Measurements from ENCODE around the gene FOSL2. TPM values are rescaled to one million over a fixed set of nuclear protein-coding genes. Genes with fewer than 3 reads are reported as not detected.

Gene FOSL2
- total RNA-seq, 1 donor from 2014 or later, result 77.1 TPM

DNA sequence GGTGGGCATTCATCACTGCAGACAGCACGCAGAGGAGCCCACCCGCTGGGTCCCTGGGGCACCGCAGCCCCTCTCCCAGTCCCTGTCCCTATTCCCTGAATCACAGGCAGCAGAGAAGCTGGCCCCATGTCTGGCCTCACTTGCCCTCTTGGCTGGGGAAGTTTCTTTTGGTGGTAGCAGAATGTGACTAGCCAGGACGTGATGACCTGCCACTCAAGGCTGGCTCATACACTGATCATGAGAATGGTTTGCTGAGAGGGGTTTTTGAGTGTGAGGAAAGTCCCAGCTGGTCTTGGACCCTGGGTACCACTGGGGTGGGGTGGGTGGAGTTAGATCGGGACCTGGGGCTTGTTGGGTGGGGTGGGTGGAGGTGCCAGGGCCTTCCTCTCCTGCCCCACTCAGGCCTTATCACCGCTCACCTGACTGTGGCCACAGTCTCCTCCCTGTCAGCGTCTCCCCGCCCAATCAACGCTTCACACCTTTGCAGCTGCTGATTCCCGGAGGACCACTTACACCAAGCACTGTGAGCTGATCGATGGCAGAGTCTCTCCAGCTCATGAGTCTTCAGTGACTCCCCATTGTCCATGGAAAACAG is 28.9 kb upstream of the FOSL2 start:
- DNase-seq (ENCODE audit: low read depth) (no peak), FAIRE-seq (no peak)
- TF ChIP-seq, protein P1, sequence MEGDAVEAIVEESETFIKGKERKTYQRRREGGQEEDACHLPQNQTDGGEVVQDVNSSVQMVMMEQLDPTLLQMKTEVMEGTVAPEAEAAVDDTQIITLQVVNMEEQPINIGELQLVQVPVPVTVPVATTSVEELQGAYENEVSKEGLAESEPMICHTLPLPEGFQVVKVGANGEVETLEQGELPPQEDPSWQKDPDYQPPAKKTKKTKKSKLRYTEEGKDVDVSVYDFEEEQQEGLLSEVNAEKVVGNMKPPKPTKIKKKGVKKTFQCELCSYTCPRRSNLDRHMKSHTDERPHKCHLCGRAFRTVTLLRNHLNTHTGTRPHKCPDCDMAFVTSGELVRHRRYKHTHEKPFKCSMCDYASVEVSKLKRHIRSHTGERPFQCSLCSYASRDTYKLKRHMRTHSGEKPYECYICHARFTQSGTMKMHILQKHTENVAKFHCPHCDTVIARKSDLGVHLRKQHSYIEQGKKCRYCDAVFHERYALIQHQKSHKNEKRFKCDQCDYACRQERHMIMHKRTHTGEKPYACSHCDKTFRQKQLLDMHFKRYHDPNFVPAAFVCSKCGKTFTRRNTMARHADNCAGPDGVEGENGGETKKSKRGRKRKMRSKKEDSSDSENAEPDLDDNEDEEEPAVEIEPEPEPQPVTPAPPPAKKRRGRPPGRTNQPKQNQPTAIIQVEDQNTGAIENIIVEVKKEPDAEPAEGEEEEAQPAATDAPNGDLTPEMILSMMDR (IDR thresholded peaks at IDR 0.05; ENCODE audit: insufficient read depth, low read length, severe bottlenecking), result no peak
- Histone ChIP-seq H3K36me3 (ENCODE audit: control insufficient read depth, insufficient read depth, low read length) (no peaks in the 10 kb centered on the region), H3K4me3 (ENCODE audit: low read depth, low read length) (no peak overlapping the region), H3K27me3 (ENCODE audit: control insufficient read depth, insufficient read depth, low read length) (no peaks in the 10 kb centered on the region)

DNA sequence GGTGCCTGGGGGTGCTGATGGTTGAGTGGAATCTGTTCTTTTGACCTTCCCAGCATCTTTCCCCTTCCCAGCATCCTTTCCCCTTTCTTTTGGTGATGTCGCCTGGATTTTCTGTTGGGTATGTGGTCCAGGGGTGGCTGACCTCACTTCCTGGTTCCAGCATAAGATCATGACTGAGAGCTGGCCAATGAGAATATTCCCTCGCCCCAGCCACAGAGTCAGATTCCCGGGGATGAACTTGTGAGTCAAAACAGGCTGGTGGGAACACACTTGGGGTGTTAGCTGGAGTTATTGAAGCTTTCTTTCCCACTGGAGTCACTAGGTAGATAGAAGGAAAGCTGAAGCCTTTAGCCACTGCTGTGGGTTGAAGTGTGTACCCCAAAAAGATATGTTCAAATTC is 28.0 kb upstream of the FOSL2 start:
- FAIRE-seq, result no peak

DNA sequence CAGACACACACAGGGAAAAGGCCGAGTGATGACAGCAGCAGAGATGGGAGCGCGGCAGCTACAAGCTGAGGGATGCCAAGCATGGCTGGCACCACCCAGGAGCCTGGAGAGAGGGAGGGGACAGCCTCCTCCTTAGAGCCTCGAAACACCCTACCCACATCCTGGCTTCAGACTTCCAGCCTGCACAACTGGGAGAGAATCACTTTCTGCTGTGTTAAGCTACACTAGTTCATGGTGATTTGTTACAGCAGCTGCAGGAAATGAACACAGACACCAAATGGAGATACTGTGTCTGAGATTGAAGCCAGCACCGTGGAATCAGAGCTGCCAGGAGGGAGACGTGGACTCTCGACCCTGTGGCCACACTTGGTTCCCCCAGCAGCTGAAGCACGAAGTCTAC is 27.5 kb upstream of the FOSL2 start:
- no peak overlapping the region for H3K4me3 ChIP-seq (ENCODE audit: low read depth, low read length)
- TF ChIP-seq, protein P1 (IDR thresholded peaks at IDR 0.05; ENCODE audit: insufficient read depth, low read length, severe bottlenecking), result no peak
- no peak for DNase-seq (ENCODE audit: low read depth)
- peak; percentile 18 for FAIRE-seq
- H3K27me3 ChIP-seq (ENCODE audit: control insufficient read depth, insufficient read depth, low read length), result no peaks in the 10 kb centered on the region
- H3K36me3 ChIP-seq (ENCODE audit: control insufficient read depth, insufficient read depth, low read length), result no peaks in the 10 kb centered on the region

More for the DNA sequence above, 28.0 kb upstream of the FOSL2 start:
- DNase-seq (ENCODE audit: low read depth), result no peak
- no peaks in the 10 kb centered on the region for H3K36me3 ChIP-seq (ENCODE audit: control insufficient read depth, insufficient read depth, low read length)
- TF ChIP-seq, protein P1 (IDR thresholded peaks at IDR 0.05; ENCODE audit: insufficient read depth, low read length, severe bottlenecking), result no peak
- H3K4me3 ChIP-seq (ENCODE audit: low read depth, low read length), result no peak overlapping the region
- H3K27me3 ChIP-seq (ENCODE audit: control insufficient read depth, insufficient read depth, low read length), result no peaks in the 10 kb centered on the region

DNA sequence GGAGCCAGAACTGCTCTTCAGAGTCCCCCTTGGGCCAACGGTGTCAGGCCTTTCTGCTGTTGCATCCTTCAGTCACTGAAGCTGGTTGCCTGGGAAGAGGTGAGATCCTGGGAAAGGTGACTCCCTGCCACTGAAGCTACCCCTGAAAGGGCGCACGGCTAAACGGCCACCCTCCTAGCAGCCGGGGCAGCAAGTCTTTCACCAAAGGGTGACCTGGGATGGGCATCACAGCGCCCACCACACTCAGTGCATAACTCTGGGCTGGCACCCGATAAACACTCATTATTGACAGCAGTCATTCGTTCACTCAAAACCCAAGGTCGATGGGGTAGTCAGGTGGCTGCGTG is 26.5 kb upstream of the FOSL2 start:
- TF ChIP-seq, protein P1 (IDR thresholded peaks at IDR 0.05; ENCODE audit: insufficient read depth, low read length, severe bottlenecking), result no peak
- FAIRE-seq (no peak), DNase-seq (ENCODE audit: low read depth) (no peak)
- Histone ChIP-seq H3K4me3 (ENCODE audit: low read depth, low read length) (no peak overlapping the region), H3K27me3 (ENCODE audit: control insufficient read depth, insufficient read depth, low read length) (no peaks in the 10 kb centered on the region), H3K36me3 (ENCODE audit: control insufficient read depth, insufficient read depth, low read length) (no peaks in the 10 kb centered on the region)

DNA sequence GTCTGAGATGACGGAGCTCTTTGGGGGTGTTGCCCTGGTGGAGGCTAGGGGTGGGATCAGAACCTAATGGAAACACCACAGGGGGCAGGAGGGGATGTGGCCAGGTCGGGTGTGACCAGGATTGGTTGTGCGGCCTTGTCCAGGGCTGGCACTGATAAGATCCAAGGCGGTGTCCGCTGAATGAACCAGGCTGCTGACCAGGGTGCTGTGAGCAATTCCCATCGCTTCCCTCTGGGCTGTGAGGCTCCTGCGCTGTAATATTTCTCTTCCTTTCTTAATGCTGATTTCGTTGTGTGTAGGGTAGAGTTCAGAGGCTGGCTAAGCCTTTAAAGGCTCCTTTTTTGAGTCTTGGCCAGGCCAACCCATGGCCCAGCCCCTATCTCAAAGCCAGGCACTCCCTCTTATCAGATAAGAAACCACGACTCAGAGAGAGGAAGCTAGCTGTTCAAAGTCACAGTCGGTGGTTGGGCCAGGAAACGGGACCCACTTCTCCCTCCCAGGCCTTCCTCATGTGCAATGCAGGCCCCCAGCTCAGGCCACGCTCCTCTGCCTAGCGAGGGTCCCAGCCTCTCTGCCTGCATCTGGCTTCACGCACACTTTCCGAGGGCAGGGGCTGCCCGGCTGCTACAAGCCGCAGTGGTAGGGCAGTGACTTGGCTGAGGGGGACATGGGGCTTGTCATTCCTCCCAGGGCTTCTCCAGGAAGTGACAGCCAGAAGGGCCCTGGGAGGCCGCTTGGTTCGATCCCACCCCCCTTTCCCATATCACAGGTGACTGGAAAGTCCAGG is 26.0 kb upstream of the FOSL2 start:
- Histone ChIP-seq H3K4me3 (ENCODE audit: low read depth, low read length) (no peak overlapping the region), H3K27me3 (ENCODE audit: control insufficient read depth, insufficient read depth, low read length) (no peaks in the 10 kb centered on the region), H3K36me3 (ENCODE audit: control insufficient read depth, insufficient read depth, low read length) (no peaks in the 10 kb centered on the region)
- no peak for DNase-seq (ENCODE audit: low read depth)
- TF ChIP-seq, protein P1 (IDR thresholded peaks at IDR 0.05; ENCODE audit: insufficient read depth, low read length, severe bottlenecking), result no peak
- no peak for FAIRE-seq

All from bronchial epithelial cell (primary cell).